GM19035 (cell line): Measurements from ENCODE around the gene SLC29A3.

Source experiments
- ATAC-seq: cut with Tn5 transposase; IDR thresholded peaks from one replicate; pipeline ENCODE4 v1.9.1; 2021; ENCODE audit not compliant: unreplicated experiment

Gene SLC29A3

DNA sequence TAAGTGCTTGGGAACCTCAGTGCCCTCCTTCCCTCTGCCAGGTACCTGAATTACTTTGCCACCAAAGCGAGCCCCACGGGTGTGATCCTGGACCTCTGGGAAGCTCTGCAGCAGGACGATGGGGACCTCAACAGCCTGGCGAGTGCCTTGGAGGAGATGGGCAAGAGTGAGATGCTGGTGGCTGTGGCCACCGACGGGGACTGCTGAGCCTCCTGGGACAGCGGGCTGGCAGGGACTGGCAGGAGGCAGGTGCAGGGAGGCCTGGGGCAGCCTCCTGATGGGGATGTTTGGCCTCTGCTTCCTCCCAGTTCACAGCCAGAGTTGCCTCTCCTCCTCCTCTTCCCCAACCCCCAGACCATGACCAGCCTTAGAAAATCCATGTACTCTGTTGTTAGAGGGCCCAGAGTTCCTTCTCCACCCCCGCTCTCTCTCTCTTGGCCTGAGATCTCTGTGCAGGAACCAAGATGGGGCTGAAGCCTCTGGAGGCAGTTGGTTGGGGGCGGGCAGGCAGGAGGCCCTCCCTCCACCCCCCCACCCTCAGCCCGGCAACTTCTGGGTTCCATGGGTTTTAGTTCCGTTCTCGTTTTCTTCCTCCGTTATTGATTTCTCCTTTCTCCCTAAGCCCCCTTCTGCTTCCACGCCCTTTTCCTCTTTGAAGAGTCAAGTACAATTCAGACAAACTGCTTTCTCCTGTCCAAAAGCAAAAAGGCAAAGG is 19.8 kb upstream of the SLC29A3 start:
- ATAC-seq, result no peak

DNA sequence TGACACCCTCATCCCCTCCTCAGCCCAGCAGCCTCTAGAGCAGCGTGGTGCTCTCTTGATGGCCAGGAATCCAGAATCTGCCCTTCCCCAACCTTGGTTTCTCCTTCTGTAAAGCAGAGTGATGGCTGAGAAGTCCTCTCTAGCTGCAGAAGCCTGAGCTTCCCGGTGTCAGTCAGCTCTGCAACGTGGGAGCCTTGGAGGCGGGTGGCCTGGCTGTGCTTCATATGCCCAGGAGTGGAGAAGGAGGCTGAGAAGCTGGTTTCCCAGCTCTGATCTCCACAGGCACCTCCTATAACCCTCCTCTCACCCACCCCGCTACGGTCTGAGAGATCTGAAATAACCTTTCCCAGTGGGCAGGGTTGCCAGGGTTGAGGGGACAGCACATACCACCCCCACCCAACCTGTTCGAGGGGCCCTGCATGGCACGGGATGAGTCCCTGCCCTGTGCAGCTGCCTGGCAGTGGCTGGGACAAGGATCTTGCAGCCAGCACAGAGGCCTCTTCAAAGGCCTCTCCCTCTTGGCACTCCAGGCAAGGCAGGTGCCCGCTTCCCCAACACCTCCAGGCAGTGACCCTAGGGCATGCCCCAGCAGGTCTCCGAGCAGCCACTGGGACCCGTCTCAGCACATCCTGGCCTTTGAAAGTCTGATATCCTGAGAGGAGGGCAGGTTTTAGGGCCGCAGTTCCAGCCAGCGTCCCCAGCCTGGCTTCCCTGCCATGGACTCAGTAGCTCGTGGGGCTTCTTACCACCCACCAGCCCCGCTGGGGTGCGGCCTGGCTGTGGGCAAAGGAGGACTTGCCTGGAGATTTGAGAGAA is 18.3 kb upstream of the SLC29A3 start:
- no peak for ATAC-seq

DNA sequence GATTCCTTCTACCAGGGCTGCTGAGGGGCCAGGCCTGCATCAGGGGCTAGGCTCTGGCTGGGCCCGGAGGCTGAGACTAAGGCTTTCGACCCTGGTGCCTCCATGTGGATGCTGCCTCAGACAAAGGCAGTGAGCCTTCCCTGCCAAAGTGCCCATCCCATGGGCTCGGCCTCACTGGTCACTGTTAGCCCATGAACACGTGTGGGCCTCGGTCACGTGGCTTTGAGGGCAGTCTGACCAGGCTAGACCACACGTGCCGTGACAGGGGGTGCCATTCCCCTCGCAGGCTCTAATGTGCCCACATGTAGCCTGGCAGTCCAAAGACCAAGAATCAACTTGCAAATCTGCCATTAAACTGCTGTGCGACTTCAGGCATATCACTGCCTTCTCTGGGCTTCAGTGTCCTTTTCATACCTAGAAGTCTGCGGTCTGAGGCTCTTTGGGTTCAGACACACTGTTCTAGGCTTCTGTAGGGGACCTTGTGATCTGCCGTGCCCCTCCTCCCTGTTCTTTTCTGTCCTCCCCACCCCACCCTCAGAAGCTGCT is 17.6 kb upstream of the SLC29A3 start:
- ATAC-seq, result no peak

DNA sequence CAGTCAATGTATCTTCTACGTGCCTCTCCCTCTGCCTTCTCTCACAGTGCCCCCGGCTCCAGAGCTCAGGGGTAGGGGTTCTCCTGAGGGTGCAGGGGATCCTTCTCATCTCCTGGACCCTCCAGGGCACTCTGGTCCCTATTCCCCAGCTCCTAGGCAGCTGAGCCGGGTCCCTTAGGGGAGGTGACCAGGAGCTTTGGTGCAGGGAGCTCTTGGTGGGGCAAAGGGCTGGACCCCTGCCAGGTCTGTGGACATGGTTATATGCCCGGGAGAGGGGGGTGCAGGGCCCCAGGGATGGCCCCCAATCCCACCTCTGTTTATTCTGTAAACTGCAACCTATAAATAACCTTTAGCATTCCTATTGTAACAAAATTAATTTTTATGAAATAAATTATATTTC is 16.6 kb upstream of the SLC29A3 start:
- no peak for ATAC-seq

DNA sequence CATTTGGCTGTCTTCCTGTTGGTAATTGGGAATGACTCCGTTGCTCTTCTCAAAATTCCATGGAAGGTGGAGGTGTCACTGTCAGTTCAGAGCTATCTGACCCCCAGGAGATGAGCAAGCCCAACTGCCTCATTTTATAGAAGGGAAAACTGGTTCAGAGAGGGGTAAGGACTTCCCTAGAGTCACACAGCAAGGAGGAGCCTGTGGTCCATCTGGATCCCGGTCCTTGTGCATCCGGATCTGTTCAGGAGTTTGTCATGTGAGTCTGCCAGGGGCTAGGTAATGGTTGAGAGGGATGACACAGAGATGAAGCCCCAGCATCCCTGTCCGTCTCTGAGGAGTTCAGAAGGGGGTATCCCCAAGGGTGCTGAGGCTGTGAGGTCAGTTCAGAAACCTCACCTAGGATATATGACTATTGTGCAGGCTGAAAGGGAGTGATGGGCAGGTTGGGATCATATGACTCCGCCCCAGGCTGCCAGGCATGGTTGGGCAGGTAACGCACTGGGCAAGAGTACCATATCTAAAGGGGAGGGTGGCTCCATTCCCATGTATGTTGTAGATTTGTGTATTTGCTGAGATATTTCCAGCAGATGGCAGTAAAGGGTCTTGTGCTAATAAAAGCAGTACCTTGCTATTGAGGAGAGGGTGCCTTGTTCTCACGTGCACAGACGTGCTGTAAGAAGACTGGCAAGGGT is 16.0 kb upstream of the SLC29A3 start:
- no peak for ATAC-seq

DNA sequence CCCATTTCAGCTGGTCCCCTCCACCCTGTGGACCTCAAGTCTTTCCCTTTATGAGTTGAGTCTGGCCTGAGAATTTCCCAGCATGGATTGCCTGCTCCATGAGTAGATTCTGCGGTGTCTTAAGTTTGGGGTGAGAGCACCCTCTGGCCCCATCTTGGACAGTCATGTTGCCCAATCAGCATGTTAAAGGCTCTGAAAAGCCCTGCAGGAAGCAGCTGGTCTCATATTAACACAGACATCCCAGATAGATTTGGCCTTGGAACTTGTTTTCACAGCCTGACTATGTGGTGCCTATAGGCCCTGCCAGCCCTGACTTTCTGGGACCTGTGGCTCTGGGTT is 15.5 kb upstream of the SLC29A3 start:
- no peak for ATAC-seq

DNA sequence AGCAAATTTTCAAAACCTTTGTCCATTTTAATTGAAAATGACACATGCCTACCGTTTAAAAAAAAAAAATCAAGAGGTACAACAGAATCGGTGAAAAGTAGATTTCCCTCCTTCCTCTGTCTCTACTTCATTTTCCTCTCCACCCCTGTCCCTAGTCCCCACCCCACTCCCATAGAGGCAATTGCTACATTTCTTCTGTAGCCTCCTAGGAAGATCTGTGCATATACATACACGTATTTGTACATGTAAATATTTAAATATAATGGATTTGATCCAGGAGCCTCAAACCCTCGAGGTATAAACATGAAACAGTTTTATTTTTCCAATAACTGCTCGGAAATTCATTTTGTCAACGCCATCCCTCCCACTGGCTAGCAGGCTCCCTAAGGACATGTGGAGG is 14.1 kb upstream of the SLC29A3 start:
- ATAC-seq, result no peak

DNA sequence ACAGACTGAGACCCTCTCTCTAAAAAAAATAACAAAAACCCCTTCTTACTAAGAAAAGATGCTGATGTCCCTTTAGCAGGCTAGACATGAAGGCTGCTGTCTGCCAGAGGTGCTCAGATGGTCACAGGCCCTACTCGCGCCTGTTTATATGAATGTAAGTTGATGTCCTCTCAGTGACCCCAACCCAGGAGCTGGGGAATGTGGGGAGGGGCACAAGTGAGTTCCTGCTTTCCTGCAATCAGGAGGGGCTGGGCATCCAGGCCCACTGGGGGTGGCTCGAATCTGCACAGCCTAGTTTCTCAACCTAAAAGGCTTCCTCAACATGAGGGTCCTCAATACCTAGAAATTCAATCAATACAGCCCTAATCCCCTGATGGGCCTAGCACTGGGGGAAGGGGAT is 12.1 kb upstream of the SLC29A3 start:
- ATAC-seq, result no peak

DNA sequence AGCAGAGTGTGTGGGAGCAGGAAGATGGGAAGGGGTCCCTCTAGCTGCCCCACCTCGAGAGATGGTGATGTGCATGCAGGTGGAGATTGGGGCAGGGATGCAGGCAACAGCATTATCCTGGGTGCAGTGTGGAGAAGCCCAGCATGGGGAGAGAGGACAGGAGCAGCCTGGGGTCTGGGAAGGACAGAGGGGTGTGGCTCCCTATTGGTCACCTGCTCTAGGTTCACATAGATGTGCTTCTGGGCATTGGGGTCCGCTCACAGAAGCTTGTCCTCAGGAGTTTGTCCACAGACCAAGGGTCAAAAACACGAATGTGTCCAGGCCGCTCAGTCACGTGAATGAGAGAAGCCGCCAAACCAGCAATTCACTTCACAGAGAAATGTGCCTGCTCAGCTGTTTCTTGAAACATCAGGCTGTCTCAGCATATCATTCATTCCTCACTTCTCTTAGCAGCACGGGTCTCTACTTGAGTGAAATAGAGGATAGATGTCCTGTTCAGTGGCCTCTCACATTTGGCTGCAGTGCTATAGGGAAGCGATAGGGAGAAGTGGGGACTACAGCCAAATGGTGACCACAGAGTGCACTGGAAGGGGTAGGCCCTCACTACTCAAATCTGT is 11.5 kb upstream of the SLC29A3 start:
- no peak for ATAC-seq

DNA sequence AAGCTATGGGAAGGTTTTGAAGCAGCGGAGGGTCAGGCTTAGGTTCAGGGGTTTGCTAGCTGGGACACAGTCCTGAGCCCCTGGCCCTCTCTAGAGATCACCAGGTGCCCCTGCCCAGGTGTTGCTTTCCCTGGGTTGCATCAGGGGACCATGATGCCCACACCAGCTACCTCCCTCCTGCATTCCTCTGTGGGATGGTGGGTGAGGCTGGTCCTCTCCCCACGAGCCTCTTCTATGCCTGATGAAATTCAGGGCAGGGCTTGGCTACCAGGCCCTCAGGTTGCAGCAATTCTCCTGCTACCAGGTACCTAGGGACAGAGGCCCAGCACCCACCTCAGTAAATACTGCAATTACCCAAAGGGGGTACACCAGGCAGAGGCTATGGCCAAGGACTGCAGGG is 10.8 kb upstream of the SLC29A3 start:
- ATAC-seq, result no peak

DNA sequence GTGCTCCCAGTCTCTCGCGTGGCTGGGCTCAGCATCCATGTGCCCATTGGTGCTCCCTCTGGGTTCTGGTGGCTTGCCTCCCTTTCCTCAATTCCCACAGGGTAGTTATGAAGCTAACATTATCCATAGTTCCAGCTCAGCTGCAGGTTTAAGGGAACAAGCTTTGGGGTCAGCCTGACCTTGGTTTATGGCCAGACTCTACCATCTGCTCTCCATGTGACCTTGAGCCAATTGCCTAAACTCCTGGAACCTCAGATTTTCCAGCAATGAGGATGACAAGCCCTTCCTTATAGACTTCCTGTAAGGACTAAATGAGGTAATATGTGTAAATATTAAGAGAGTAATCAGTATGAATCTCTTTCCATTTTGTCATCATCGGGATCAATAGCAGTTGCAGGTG is 10.1 kb upstream of the SLC29A3 start:
- ATAC-seq, result no peak

DNA sequence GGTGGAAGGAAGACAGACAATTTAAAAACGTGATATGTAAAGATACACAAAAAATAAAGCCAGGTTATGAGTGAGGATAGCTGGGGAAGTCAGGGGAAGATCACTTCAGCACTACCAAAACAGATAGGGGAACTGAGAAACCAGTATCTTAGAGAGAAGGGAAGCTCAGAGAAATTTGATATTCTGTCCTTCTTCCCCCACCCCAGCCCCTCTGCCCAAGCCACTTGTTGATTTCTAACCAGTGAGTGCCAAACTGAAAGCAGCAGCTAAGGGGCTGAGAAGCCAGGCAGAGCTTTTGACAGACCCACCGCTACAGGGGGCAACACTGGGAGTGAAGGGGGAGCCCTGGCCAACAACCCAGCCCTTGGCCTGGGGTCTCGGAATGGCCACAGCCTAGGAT is 9.1 kb upstream of the SLC29A3 start:
- ATAC-seq, result no peak

DNA sequence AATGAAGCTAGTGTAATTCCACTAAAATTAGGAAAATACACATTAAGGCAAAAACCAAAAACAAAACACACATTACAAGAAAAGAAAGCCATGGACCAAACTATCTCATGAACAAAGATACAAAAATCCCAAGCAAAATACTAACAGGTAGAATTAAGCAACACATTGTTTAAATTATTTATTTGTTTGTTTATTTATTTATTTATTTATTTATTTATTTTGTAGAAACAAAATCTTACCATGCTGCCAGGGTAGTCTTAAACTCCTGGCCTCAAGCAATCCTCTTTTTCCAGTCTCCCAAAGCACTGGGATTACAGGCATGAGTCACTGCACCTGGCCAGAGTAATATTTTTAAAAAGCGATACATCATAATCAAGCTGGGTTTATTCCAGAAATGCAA is 6.8 kb upstream of the SLC29A3 start:
- no peak for ATAC-seq

DNA sequence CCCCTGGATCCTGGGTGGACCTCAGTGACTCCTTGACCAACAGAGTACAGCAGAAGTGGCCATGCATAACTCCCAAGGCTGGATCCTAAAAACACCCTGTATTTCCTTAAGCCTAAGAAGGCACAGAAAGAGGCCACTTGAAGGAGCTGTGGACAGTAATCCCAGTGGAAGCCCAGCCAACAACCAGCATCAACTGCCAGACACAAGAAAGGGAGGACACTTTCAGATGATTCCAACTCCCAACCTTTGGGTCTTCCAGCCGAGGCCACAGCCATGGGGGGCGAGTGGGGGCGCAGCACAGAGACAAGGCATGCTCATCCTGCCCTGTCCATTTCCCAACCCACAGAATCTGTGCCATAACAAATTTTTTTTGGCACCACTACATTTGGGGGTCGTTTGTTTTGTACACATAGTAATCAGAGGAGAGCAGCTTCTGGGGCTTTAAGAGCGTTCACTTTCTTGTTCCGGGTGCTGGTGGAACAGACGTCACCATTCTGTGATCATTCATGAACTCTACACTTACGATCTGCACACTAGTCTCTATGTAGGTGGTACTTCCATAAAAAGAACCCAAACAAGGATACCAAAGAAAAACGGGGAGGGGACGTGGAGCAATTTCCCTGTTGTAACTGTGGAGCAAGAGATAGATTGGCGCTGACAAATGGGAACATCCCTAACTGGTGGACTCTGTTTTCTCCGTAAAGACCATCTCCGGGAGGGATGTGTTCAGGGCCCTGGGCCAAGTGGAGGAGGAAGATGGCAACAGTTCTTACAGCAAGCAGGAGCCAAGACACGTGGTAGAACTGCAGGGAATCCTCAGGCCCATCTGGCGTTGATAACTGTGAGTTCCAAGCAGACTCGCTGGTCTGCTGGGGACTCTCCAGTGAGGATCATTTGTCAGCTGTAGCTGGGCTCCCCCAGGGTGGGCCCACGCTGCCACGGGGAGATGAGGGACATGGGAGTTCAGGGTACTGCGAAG is 6.0 kb upstream of the SLC29A3 start:
- no peak for ATAC-seq

DNA sequence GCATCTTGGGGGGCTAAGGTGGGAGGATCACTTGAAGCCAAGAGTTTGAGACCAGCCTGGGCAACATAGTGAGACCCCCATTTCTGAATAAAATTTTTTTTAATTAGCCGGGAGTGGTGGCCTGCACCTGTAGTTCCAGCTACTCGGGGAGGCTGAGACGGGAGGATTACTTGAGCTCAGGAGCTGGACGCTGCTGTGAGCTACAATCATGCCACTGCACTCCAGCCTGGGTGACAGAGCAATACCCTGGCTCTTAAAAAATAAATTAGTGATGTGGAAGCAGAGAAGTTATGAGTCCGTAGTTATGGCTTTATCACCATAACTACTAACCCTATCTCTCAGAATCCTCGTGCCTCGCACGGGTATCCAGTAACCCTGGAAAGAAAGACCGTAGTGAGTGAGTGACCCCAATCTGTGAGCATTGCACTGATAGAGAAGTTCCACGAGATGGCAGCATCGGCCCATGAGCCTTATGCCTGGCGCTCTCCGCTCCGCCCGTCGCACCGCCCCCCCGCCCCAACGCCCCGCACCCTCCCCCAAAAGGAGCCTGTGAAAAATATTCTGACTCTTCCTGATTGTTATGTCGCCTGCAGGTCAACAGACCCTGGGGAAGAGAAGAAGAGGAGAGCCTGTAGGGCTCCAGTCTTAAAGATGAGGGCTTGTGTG is 4.9 kb upstream of the SLC29A3 start:
- no peak for ATAC-seq

DNA sequence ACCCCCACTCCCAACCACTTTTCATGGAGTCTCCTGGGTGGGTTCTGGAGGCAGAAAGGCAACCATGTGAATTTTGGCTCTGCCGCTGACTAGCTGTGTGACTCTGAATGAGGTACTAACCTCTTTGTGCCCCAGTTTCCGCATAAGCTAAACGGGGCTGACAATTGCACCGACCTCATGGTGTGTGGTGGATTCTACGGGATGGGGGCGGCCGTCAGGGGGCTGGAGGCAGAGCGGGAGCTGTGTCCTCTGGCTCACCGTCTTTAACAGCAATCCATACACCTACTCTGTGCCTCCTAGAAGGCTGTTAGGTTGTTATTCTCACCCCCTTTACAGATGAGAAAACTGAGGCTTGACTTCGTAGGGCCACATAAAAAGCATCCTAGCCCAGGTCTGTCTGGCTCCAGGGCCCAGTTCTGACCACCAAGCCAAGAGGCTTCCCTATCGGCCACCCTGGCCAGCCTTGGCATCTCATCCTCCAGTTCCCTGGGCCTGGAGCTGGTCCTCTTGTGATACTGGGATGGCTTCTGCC is 4.3 kb upstream of the SLC29A3 start:
- ATAC-seq, result no peak

DNA sequence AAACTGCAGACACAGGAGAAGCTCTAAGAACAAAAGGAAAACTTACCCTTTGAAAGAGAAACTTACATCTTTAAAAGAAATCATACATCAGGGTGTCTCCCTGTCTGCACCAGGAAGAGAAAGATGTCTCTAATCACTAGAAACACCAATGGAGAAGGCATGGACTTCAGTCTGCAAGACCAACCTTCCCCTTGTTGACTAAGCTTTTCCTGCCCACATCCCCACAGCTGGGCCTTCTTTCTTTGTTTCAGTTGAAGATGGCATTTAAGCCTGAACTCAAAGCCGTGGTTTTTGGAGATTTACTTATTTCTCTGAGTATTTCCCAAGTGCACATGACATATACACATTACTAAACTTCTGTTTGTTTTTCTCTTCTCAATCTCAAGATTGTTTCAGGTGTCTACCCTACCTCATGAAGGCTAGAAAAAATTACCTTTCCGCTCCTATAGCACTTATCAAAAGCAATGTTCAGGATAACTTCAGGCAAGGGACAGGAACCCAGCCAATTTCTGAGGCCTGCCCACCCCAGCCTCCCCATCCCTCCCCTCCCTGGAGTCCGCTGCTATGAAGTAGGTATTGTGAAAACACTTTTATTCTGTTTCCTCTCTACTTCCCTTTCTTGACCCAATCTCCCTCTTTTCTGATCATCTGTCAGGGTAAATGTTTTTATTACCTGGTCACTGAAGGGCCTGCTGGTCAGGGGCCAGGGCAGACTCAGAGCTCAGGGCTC is 2.8 kb upstream of the SLC29A3 start:
- ATAC-seq, result no peak

DNA sequence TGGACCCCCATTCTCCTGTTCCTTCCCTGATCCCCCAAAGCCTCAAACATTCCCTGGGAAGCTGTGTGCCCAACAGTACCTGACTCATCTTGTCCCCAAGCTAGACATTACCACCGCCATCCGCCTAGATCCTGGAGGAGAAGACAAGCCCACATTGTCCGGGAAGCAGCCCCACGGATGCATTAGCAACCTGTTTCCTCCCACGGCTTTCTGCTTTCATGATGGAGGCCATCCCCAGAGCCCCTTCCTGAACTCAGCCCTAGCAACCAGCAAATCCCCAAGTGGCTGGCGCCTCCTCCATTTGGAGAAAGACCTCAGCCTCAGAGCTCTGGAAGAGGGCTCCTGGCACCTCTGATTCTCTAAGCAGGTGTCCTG is 2.3 kb upstream of the SLC29A3 start:
- ATAC-seq, result no peak

DNA sequence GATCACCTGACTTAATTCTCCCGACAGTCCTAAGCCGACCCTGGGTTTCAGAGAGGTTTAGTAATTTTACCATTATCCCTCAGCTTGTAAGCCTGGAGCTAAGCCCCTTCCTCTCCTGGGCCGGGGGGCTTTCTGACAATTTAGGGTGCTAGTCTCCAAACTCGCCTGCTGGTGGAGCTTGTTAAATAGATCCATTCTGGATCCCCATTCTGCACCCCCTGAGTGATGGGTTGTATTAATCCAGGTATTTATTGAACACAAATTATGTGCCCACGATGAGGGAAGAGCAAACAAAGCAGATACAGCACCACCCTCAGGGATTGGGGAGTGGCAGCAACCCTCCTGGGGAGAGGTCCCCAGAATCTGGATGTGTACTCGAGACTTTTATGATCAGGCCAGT is 1.3 kb upstream of the SLC29A3 start:
- ATAC-seq, result no peak
